Measurements from ENCODE around the gene ANKFY1.

Gene ANKFY1

DNA sequence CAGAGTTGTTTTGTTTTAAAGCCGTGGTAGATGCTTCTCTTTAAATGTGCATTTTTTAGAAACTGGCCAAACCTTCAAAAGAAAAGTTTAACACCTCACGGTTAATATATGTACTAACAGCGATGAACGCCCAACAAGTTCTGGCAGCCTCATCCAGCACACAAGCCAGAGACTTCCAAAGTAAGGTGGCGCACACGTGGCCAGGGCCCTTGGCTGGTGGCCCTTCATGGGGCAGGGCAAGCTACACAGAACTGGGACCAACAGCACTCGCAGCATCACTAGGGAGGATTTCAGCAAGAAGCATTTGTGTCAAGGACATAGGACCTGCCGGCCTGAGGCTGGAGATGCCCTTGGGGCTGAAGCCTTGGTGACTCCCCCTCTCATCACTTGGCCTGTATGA is 97.4 kb downstream of the ANKFY1 start:
- Histone ChIP-seq H3K27me3 (replicated peaks; ENCODE audit: insufficient read depth, low read length) (no peaks in the 10 kb centered on the region), H3K4me2 (ENCODE audit: low read depth, low read length) (no peak overlapping the region), H3K4me1 (ENCODE audit: low read length) (no peaks in the 10 kb centered on the region), H4K20me1 (ENCODE audit: insufficient read depth, low read length) (no peaks in the 10 kb centered on the region; the same call in 1 of the 2 replicates), H3K79me2 (ENCODE audit: low read length) (no peaks in the 10 kb centered on the region), H3K27ac (ENCODE audit: low read length) (no peak overlapping the region), H3K9ac (ENCODE audit: low read length) (no peak overlapping the region), H3K36me3 (replicated peaks; ENCODE audit: insufficient read depth, low read length) (no peaks in the 10 kb centered on the region), H3K4me3 (ENCODE audit: low read length) (no peak overlapping the region), H3F3A (ENCODE audit: insufficient read depth, low read length) (no peaks in the 10 kb centered on the region), H2AFZ (ENCODE audit: low read length) (no peak overlapping the region), H3K9me2 (replicated peaks; ENCODE audit: insufficient read depth, low read length) (no peaks in the 10 kb centered on the region), H3K9me3 (replicated peaks; ENCODE audit: insufficient read depth, low read length) (no peaks in the 10 kb centered on the region)
- no peak for DNase-seq
- TF ChIP-seq EZH2phosphoT487 (IDR thresholded peaks at IDR 0.05; ENCODE audit: low read length), result no peak
- TF ChIP-seq, protein P1, sequence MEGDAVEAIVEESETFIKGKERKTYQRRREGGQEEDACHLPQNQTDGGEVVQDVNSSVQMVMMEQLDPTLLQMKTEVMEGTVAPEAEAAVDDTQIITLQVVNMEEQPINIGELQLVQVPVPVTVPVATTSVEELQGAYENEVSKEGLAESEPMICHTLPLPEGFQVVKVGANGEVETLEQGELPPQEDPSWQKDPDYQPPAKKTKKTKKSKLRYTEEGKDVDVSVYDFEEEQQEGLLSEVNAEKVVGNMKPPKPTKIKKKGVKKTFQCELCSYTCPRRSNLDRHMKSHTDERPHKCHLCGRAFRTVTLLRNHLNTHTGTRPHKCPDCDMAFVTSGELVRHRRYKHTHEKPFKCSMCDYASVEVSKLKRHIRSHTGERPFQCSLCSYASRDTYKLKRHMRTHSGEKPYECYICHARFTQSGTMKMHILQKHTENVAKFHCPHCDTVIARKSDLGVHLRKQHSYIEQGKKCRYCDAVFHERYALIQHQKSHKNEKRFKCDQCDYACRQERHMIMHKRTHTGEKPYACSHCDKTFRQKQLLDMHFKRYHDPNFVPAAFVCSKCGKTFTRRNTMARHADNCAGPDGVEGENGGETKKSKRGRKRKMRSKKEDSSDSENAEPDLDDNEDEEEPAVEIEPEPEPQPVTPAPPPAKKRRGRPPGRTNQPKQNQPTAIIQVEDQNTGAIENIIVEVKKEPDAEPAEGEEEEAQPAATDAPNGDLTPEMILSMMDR (IDR thresholded peaks at IDR 0.05; ENCODE audit: low read length), result no peak
- TF ChIP-seq EZH2 (optimal IDR thresholded peaks at IDR 0.05; ENCODE audit: low read depth, low read length), result no peak

GRCh38 chr17:4165301-4166010 is 98.3 kb downstream of the ANKFY1 start:
- no peaks in the 10 kb centered on the region for H3K9me3 ChIP-seq (replicated peaks; ENCODE audit: insufficient read depth, low read length)
- H3K27ac ChIP-seq (ENCODE audit: low read length), result no peak overlapping the region
- H3K79me2 ChIP-seq (ENCODE audit: low read length), result no peaks in the 10 kb centered on the region
- H3K4me3 ChIP-seq (ENCODE audit: low read length), result no peak overlapping the region
- no peaks in the 10 kb centered on the region for H3K9me2 ChIP-seq (replicated peaks; ENCODE audit: insufficient read depth, low read length)
- no peak overlapping the region for H2AFZ ChIP-seq (ENCODE audit: low read length)
- no peaks in the 10 kb centered on the region for H3F3A ChIP-seq (ENCODE audit: insufficient read depth, low read length)
- H3K4me1 ChIP-seq (ENCODE audit: low read length), result no peaks in the 10 kb centered on the region
- no peak overlapping the region for H3K4me2 ChIP-seq (ENCODE audit: low read depth, low read length)
- no peak for DNase-seq
- TF ChIP-seq EZH2phosphoT487 (IDR thresholded peaks at IDR 0.05; ENCODE audit: low read length) (no peak), EZH2 (optimal IDR thresholded peaks at IDR 0.05; ENCODE audit: low read depth, low read length) (no peak)
- TF ChIP-seq, protein P1 (IDR thresholded peaks at IDR 0.05; ENCODE audit: low read length), result no peak
- H3K27me3 ChIP-seq (replicated peaks; ENCODE audit: insufficient read depth, low read length), result no peaks in the 10 kb centered on the region
- no peak overlapping the region for H3K9ac ChIP-seq (ENCODE audit: low read length)
- H4K20me1 ChIP-seq (ENCODE audit: insufficient read depth, low read length), result no peaks in the 10 kb centered on the region; the same call in 1 of the 2 replicates
- no peaks in the 10 kb centered on the region for H3K36me3 ChIP-seq (replicated peaks; ENCODE audit: insufficient read depth, low read length)

DNA sequence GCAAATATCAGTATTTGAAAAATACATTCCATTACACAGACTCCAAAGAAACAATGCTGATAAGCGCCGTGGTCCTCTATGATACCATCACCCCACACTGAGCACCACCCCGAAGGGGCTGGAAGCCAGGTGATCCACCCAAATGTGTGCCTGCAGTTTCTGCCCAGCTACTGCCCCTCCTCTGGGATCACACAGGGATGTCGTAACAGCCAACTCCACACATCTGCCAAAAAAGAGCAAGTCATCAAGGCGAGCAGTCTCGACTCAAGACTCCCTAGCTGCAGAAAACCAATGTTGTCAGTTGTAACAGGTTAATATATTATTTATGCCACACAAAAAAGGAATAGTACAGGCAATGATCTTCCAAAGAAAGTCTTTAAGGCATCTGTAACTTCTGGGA is 99.8 kb downstream of the ANKFY1 start:
- Histone ChIP-seq H3K27me3 (replicated peaks; ENCODE audit: insufficient read depth, low read length) (no peaks in the 10 kb centered on the region), H3K27ac (ENCODE audit: low read length) (no peak overlapping the region), H3F3A (ENCODE audit: insufficient read depth, low read length) (no peaks in the 10 kb centered on the region), H3K4me1 (ENCODE audit: low read length) (no peaks in the 10 kb centered on the region), H3K4me2 (ENCODE audit: low read depth, low read length) (no peak overlapping the region), H3K79me2 (ENCODE audit: low read length) (no peaks in the 10 kb centered on the region), H3K9ac (ENCODE audit: low read length) (no peak overlapping the region), H3K4me3 (ENCODE audit: low read length) (no peak overlapping the region), H3K36me3 (replicated peaks; ENCODE audit: insufficient read depth, low read length) (no peaks in the 10 kb centered on the region), H3K9me3 (replicated peaks; ENCODE audit: insufficient read depth, low read length) (no peaks in the 10 kb centered on the region), H3K9me2 (replicated peaks; ENCODE audit: insufficient read depth, low read length) (no peaks in the 10 kb centered on the region), H2AFZ (ENCODE audit: low read length) (no peak overlapping the region), H4K20me1 (ENCODE audit: insufficient read depth, low read length) (no peaks in the 10 kb centered on the region)
- no peak for DNase-seq
- TF ChIP-seq EZH2 (optimal IDR thresholded peaks at IDR 0.05; ENCODE audit: low read depth, low read length) (no peak), EZH2phosphoT487 (IDR thresholded peaks at IDR 0.05; ENCODE audit: low read length) (no peak)
- TF ChIP-seq, protein P1 (IDR thresholded peaks at IDR 0.05; ENCODE audit: low read length), result no peak
